BE2C (cell line): Measurements from ENCODE around the gene PRTG.

Experiments
- DNase-seq: peaks from one replicate; pipeline ENCODE4 v3.0.0-alpha.2; 2020
- H3K27me3 ChIP-seq: fragments of 250-450 bp; sonication (Bioruptor Pico); 2 replicates; pipeline ENCODE4 v1.5.1; 2020; ENCODE audit warnings: mild to moderate bottlenecking
- H3K36me3 ChIP-seq: fragments of 250-450 bp; sonication (Bioruptor Pico); 2 replicates; pipeline ENCODE4 v1.5.1; 2020; ENCODE audit warnings: mild to moderate bottlenecking
- H3K4me1 ChIP-seq: fragments of 250-450 bp; sonication (Bioruptor Pico); 2 replicates; pipeline ENCODE4 v1.5.1; 2020
- H3K4me3 ChIP-seq: 2 replicates; pipeline ENCODE4 v1.5.1; 2011; ENCODE audit warnings: low read depth, low read length
- H3K9me3 ChIP-seq: fragments of 250-450 bp; sonication (Bioruptor Pico); 2 replicates; pipeline ENCODE4 v1.5.1; 2020
- TF ChIP-seq, protein P1 (sequence below): IDR thresholded peaks from 2 replicates; pipeline ENCODE4 v1.5.1; 2012; ENCODE audit warnings: mild to moderate bottlenecking, low read depth, low read length

Gene PRTG

DNA sequence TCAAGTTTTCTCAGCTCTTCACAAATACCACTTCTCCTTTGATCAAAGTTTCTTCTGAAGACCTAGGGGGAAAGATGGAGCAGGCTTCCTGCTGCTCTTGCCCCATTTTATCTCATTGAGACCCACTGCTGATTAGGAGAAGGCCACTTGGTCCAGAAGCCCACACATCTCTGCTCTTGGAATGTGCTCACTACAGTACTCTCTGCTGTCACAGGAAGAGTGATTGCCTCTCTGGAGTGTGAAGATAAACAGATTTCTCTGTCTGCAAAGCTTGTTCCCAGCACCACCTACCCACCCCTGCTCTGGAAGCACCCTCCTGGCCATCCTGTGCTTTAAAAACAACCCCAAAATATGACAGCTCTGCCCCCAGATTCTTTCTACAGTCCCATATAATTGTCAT is 41.3 kb upstream of the PRTG start:
- TF ChIP-seq, protein P1, sequence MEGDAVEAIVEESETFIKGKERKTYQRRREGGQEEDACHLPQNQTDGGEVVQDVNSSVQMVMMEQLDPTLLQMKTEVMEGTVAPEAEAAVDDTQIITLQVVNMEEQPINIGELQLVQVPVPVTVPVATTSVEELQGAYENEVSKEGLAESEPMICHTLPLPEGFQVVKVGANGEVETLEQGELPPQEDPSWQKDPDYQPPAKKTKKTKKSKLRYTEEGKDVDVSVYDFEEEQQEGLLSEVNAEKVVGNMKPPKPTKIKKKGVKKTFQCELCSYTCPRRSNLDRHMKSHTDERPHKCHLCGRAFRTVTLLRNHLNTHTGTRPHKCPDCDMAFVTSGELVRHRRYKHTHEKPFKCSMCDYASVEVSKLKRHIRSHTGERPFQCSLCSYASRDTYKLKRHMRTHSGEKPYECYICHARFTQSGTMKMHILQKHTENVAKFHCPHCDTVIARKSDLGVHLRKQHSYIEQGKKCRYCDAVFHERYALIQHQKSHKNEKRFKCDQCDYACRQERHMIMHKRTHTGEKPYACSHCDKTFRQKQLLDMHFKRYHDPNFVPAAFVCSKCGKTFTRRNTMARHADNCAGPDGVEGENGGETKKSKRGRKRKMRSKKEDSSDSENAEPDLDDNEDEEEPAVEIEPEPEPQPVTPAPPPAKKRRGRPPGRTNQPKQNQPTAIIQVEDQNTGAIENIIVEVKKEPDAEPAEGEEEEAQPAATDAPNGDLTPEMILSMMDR: no peak
- Histone ChIP-seq H3K4me3 (no peak overlapping the region), H3K27me3 (no peaks in the 10 kb centered on the region), H3K4me1 (peaks cover 15% of the 10 kb centered on the region), H3K9me3 (no peaks in the 10 kb centered on the region), H3K36me3 (no peaks in the 10 kb centered on the region)
- no peak for DNase-seq

DNA sequence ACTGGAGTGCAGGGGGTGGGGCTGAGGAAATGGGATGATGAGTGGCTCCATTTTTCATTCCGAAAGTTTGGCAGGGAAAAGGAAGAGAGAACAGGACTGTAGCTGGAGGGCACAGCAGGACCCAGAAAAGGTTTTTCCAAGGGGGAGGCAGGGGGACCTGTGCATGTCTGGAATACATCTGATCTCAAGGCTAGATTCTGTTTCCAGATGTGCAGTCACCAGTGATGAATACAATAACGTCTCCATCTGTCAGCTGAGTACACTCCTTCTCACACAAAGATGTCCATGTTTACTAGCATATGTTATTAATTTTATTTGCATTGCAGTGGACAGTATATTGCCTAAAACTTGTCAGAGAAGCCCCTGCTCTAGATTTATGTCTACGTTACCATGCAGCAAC is 39.9 kb upstream of the PRTG start:
- Histone ChIP-seq H3K27me3 (no peaks in the 10 kb centered on the region), H3K36me3 (no peaks in the 10 kb centered on the region), H3K4me1 (peaks cover 15% of the 10 kb centered on the region), H3K9me3 (no peaks in the 10 kb centered on the region), H3K4me3 (no peak overlapping the region)
- TF ChIP-seq, protein P1: no peak
- peak; percentile 45 for DNase-seq

DNA sequence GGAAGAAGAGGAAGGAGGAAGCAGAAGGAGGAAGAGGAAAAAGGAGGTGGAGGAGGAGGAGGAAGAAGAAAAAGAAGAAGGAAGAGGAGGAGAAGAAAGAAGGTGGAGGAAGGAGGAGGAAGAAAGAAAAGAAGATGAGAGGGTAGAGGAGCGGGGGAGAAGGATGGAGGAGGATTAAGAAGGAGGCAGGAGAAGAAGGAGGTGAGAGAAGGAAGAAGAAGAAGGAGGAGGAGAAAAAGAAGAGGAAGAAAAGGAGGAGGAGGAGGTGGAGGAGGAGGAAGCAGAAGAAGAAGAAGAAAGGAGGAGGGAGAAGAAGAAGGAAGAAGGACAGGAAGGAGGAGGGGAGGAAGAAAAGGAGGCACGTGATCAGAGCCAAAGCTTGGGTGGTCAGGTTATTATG is 37.3 kb upstream of the PRTG start:
- Histone ChIP-seq H3K4me1 (peaks cover 18% of the 10 kb centered on the region), H3K9me3 (no peaks in the 10 kb centered on the region), H3K27me3 (no peaks in the 10 kb centered on the region), H3K4me3 (no peak overlapping the region), H3K36me3 (no peaks in the 10 kb centered on the region)
- DNase-seq: no peak
- TF ChIP-seq, protein P1: no peak

DNA sequence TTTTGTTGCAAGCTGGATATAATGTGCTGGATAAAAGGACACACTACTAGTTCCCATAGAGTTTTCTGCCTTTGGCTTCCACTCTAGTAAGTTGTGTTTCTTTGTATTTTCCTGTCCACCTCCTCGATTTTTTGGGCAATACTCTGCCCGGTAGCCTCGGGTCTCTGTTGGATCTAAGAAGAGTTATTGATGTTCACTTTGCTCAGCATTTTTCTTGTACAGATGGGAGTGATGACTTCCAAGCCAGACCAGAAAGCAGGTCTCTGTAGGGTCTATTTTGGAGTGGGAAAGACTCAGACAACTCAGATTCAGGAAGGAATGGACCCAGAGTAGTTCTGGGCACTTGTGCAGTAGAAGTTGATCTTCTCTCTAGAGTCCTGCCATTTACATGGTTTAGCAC is 36.0 kb upstream of the PRTG start:
- H3K36me3 ChIP-seq: no peaks in the 10 kb centered on the region
- no peaks in the 10 kb centered on the region for H3K27me3 ChIP-seq
- no peaks in the 10 kb centered on the region for H3K9me3 ChIP-seq
- H3K4me3 ChIP-seq: no peak overlapping the region
- DNase-seq: no peak
- TF ChIP-seq, protein P1: no peak
- H3K4me1 ChIP-seq: peaks cover 14% of the 10 kb centered on the region; the same call in 1 of the 2 replicates

DNA sequence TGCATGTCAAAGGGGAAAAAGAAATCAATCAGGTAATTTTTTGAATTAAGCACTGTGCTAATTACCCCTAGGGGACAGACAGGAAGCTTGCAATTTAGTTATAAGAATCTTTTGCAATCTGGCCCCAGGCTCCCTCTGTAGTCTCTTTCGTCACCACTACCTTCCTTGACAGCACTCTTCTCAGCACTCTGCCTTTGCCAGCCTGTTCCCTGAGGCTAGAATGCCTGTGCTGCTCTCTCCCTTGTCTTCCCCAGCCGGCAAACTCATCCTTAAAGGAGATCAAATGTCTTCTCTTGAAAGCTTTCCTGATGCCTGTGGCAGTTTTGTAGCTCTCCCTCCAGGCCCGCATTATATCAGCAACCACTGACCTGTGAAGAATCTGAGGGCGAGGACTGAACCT is 32.4 kb upstream of the PRTG start:
- DNase-seq: peak; percentile 42

More for the DNA sequence above, 32.4 kb upstream of the PRTG start:
- TF ChIP-seq, protein P1: no peak
- Histone ChIP-seq H3K4me1 (peaks cover 9% of the 10 kb centered on the region), H3K27me3 (no peaks in the 10 kb centered on the region), H3K36me3 (no peaks in the 10 kb centered on the region), H3K9me3 (no peaks in the 10 kb centered on the region), H3K4me3 (no peak overlapping the region)
